Measurements from ENCODE around the gene DCLK2.
A peak's percentile ranks its signal among the peaks of the same experiment; 100 is the strongest.

DCLK2 gene

DNA sequence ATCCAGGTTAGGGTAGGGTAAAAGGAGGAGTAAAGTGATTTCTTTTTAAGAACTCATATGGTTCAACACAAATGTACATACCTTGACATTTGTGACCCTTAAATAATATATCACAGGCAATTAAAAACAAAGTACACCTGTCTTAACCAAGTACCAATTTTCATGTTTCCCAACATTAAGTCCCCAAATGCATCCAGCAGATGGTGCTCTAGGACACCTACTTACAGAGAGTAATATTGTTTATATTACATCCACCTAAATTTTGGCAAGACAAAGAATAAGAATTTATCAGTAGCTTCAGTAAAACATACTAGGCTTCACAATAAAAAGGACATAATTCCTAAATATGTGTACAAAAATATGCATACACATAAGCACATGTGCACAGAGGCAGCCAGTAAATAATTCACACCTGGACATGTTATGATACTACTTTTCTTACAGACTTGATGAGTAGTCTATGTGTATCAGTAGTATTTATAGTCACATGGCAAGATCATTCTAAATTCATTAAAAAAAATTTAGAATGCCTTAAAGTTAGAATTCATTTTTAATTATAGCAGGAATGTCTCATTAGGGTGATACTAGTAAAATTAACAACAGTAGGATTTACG is 219.7 kb downstream of the DCLK2 start:
- Histone ChIP-seq H3K27ac (no peak overlapping the region), H3K4me2 (no peak overlapping the region), H3K79me2 (ENCODE audit: insufficient read depth, low read depth) (no peaks in the 10 kb centered on the region), H3K9ac (no peak overlapping the region), H4K20me1 (ENCODE audit: insufficient read depth) (no peaks in the 10 kb centered on the region), H3K4me3 (IDR thresholded peaks at IDR 0.05; ENCODE audit: insufficient read depth, low read depth, low read length) (no peak overlapping the region), H2AFZ (ENCODE audit: low read depth) (no peak overlapping the region), H3K36me3 (ENCODE audit: insufficient read depth) (no peaks in the 10 kb centered on the region), H3K27me3 (ENCODE audit: insufficient read depth, low read depth) (no peaks in the 10 kb centered on the region), H3K4me1 (ENCODE audit: low read depth, poor library complexity, severe bottlenecking) (no peaks in the 10 kb centered on the region)
- TF ChIP-seq, protein P1, sequence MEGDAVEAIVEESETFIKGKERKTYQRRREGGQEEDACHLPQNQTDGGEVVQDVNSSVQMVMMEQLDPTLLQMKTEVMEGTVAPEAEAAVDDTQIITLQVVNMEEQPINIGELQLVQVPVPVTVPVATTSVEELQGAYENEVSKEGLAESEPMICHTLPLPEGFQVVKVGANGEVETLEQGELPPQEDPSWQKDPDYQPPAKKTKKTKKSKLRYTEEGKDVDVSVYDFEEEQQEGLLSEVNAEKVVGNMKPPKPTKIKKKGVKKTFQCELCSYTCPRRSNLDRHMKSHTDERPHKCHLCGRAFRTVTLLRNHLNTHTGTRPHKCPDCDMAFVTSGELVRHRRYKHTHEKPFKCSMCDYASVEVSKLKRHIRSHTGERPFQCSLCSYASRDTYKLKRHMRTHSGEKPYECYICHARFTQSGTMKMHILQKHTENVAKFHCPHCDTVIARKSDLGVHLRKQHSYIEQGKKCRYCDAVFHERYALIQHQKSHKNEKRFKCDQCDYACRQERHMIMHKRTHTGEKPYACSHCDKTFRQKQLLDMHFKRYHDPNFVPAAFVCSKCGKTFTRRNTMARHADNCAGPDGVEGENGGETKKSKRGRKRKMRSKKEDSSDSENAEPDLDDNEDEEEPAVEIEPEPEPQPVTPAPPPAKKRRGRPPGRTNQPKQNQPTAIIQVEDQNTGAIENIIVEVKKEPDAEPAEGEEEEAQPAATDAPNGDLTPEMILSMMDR (conservative IDR thresholded peaks at IDR 0.05; ENCODE audit: low read depth, low read length) = peak; percentile 91

DNA sequence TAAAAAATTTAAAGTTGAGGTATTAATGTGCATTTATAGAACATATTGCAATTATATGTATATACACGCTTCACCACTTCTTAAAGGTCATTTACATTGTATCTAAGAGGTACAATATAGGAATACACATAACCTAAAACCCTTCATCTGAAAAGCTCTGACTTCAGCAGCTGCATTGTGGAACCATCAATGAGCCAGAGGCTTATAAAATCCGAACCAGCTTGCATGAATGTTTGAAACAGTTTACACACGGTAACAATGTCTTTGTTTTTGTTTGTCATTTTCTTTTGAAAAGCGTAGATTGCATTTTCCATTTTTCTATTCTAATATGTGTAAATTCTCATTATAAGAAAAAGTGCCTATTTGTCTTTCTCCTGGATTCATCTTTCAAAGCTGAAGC is 221.6 kb downstream of the DCLK2 start:
- no peaks in the 10 kb centered on the region for H3K79me2 ChIP-seq (ENCODE audit: insufficient read depth, low read depth)
- H3K4me1 ChIP-seq (ENCODE audit: low read depth, poor library complexity, severe bottlenecking) = no peaks in the 10 kb centered on the region
- H3K27ac ChIP-seq = no peak overlapping the region
- H2AFZ ChIP-seq (ENCODE audit: low read depth) = no peak overlapping the region
- H3K4me3 ChIP-seq (IDR thresholded peaks at IDR 0.05; ENCODE audit: insufficient read depth, low read depth, low read length) = no peak overlapping the region
- no peaks in the 10 kb centered on the region for H3K36me3 ChIP-seq (ENCODE audit: insufficient read depth)
- no peaks in the 10 kb centered on the region for H3K27me3 ChIP-seq (ENCODE audit: insufficient read depth, low read depth)
- H3K9ac ChIP-seq = no peak overlapping the region
- H3K4me2 ChIP-seq = no peak overlapping the region
- H4K20me1 ChIP-seq (ENCODE audit: insufficient read depth) = no peaks in the 10 kb centered on the region
- TF ChIP-seq, protein P1 (conservative IDR thresholded peaks at IDR 0.05; ENCODE audit: low read depth, low read length) = no peak

DNA sequence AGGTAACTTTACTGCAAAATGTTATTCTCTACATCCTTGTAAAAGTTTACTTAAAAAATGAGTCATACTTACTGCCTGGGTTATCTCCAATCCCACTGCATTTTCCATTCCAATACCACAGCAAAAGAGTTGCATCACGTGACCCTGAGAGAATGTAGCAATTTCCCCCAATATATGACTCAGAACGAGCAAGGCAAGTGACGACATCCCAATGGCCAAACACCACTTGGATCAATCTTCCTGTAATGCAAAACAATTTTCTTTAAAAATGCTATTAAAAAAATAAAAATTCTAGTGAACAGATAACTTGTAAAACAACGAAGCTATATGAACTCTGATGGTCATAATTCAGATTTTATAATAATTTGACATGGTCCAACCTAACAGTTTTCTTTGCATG is 224.3 kb downstream of the DCLK2 start:
- Histone ChIP-seq H3K36me3 (ENCODE audit: insufficient read depth) (no peaks in the 10 kb centered on the region), H3K4me2 (no peak overlapping the region), H3K9ac (no peak overlapping the region), H3K4me1 (ENCODE audit: low read depth, poor library complexity, severe bottlenecking) (no peaks in the 10 kb centered on the region), H3K79me2 (ENCODE audit: insufficient read depth, low read depth) (no peaks in the 10 kb centered on the region), H3K27me3 (ENCODE audit: insufficient read depth, low read depth) (no peaks in the 10 kb centered on the region), H3K4me3 (IDR thresholded peaks at IDR 0.05; ENCODE audit: insufficient read depth, low read depth, low read length) (no peak overlapping the region), H3K27ac (no peak overlapping the region), H2AFZ (ENCODE audit: low read depth) (no peak overlapping the region), H4K20me1 (ENCODE audit: insufficient read depth) (no peaks in the 10 kb centered on the region)
- TF ChIP-seq, protein P1 (conservative IDR thresholded peaks at IDR 0.05; ENCODE audit: low read depth, low read length) = no peak

DNA sequence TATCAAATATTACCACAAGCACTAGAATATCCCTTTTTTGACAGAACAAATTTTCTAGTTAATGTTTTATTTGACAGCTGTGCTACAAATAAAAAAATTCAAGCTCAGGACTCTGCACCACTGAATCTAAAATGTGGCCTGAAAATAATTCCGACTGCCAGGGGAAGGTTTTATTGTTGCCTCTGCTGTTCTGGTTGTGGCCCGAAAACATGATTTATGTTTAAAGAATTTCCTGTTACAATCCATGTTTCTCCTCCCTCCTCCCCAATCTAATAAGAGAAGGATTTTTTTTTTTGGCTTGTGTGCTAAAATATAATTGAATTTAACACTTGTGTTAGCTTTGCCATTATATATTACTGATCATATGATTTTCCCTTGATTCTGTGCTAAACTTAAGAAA is 227.8 kb downstream of the DCLK2 start:
- Histone ChIP-seq H3K4me3 (IDR thresholded peaks at IDR 0.05; ENCODE audit: insufficient read depth, low read depth, low read length) (no peak overlapping the region), H3K36me3 (ENCODE audit: insufficient read depth) (no peaks in the 10 kb centered on the region), H2AFZ (ENCODE audit: low read depth) (no peak overlapping the region), H3K79me2 (ENCODE audit: insufficient read depth, low read depth) (no peaks in the 10 kb centered on the region), H3K4me2 (no peak overlapping the region), H3K9ac (no peak overlapping the region), H4K20me1 (ENCODE audit: insufficient read depth) (no peaks in the 10 kb centered on the region), H3K27ac (no peak overlapping the region), H3K4me1 (ENCODE audit: low read depth, poor library complexity, severe bottlenecking) (no peaks in the 10 kb centered on the region), H3K27me3 (ENCODE audit: insufficient read depth, low read depth) (no peaks in the 10 kb centered on the region)
- TF ChIP-seq, protein P1 (conservative IDR thresholded peaks at IDR 0.05; ENCODE audit: low read depth, low read length) = no peak
